Keratinocyte (primary cell): ENCODE data around the gene PLA2G10.
"Not testable (repeated sequence)": the region's sequence is repeated elsewhere in the genome, so short reads cannot be mapped to it uniquely, and the experiment has no call there.

Source experiments
- CTCF ChIP-seq, 3 experiments: IDR thresholded peaks in 1 of 3; conservative IDR thresholded peaks in 1 of 3; optimal IDR thresholded peaks in 1 of 3; 2 replicates in 2 of 3; 3 replicates in 1 of 3; pipeline versions ENCODE3 to v1.5.1; 2011; ENCODE audit warnings: low read length in 3 of 3, mild to moderate bottlenecking in 3 of 3, moderate library complexity in 2 of 3, control low read depth in 1 of 3, inconsistent platforms in 1 of 3; ENCODE audit not compliant: insufficient read depth in 2 of 3; ENCODE audit errors: extremely low read depth in 1 of 3
- EZH2 ChIP-seq: IDR thresholded peaks from one replicate; pipeline ENCODE4 v1.6.1; 2012; ENCODE audit warnings: inconsistent platforms, mild to moderate bottlenecking, low read length, moderate library complexity

GRCh38 chr16:14680396-14680795 is 13.7 kb downstream of the PLA2G10 start:
- TF ChIP-seq CTCF (optimal IDR thresholded peaks at IDR 0.05 in 1 of 3, IDR thresholded peaks at IDR 0.05 in 1 of 3, conservative IDR thresholded peaks at IDR 0.05 in 1 of 3; ENCODE audit: extremely low read depth in 1 of 3, insufficient read depth in 2 of 3, low read length in 3 of 3); EZH2: not testable (repeated sequence)
